ENCODE results near the gene CDH20.

GRCh38 chr18:61579581-61579980 is 246.4 kb downstream of the CDH20 start:
- TF ChIP-seq POLR2AphosphoS5 (IDR thresholded peaks at IDR 0.05; ENCODE audit: low read depth, low read length) = no peak
- TF ChIP-seq POLR2A (IDR thresholded peaks at IDR 0.05; ENCODE audit: low read depth, low read length) = no peak
- TF ChIP-seq POU2F2 (IDR thresholded peaks at IDR 0.05; ENCODE audit: low read depth, low read length) = no peak
- TF ChIP-seq TAF1 (IDR thresholded peaks at IDR 0.05; ENCODE audit: low read depth, low read length) = no peak
- no peak for TF ChIP-seq SPI1 (IDR thresholded peaks at IDR 0.05; ENCODE audit: low read depth, low read length)
